ENCODE data around the gene SUN1. TPM values are rescaled to one million over a fixed set of nuclear protein-coding genes. Genes with fewer than 3 reads are reported as not detected.

SUN1 gene
- total and polyA plus RNA-seq, 2 donors (not counting 3 experiments of a cell fraction or from before 2014, with no cell fraction given), result 158 to 410 TPM

DNA sequence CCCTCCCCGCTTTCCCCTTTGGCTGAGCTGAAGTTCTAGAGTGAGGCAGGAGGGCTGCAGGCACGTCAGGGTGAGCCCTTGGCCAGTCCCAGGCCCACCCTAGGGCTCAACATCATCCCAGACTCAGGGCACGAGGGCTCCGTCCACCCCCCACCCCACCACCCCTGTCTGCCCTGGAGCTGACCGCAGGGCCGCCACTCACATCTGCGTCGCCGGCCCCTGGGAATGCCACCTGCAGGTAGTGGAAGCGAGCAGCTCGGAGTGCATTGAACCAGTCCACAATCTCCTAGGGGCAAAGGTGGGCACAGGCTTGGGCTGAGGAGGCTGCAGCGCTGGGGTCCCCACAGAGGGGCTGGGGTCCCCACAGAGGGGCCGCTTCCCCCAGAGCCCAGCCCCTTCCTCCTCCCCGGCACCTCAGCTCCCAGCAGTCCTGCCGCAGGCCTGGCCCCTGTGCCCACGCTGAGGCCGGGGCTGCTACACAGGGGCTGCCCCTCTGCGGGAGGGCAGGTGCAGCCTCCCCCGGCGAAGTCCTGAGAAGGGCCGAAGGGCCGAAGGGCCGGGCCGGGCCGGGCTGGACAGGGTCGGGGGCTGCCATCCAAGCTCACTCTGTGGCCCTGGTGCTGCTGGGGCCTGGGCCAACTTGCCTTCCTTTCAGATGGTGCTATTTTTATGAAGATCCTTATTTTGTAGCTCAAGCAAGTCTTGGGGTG lies 68.2 kb downstream of the SUN1 start:
- Histone ChIP-seq H4K20me1 (replicated peaks; ENCODE audit: control insufficient read depth, extremely low read depth, insufficient read depth, low read length) (no peaks in the 10 kb centered on the region), H3K9me3 (replicated peaks; ENCODE audit: control insufficient read depth, insufficient read depth, low read length) (no peaks in the 10 kb centered on the region), H3K4me1 (ENCODE audit: control insufficient read depth, extremely low read depth, insufficient read depth, low read length) (peaks cover 6% of the 10 kb centered on the region), H3K4me2 (ENCODE audit: insufficient read depth, low read length) (no peak overlapping the region), H3K9ac (replicated peaks; ENCODE audit: extremely low read depth, insufficient read depth, low read length) (no peak overlapping the region), H2AFZ (ENCODE audit: low read depth, low read length) (no peak overlapping the region), H3K27me3 (ENCODE audit: control insufficient read depth in 2 of 2, insufficient read depth in 2 of 2, low read length in 2 of 2) (peaks cover under 1 to 5% of the 10 kb centered on the region in 2 experiments), H3K4me3 (replicated peaks in 1 of 3; ENCODE audit: insufficient read depth in 1 of 3, low read depth in 1 of 3, low read length in 3 of 3) (no peak overlapping the region), H3K79me2 (ENCODE audit: control insufficient read depth, insufficient read depth, low read length) (no peaks in the 10 kb centered on the region), H3K27ac (ENCODE audit: insufficient read depth, low read depth, low read length) (no peak overlapping the region), H3K9me1 (replicated peaks; ENCODE audit: control insufficient read depth, extremely low read depth, insufficient read depth, low read length) (no peaks in the 10 kb centered on the region), H3K36me3 (ENCODE audit: control insufficient read depth in 2 of 2, extremely low read depth in 1 of 2, insufficient read depth in 2 of 2, low read length in 2 of 2) (peaks cover 0 to 4% of the 10 kb centered on the region in 2 experiments)
- TF ChIP-seq, protein P1, sequence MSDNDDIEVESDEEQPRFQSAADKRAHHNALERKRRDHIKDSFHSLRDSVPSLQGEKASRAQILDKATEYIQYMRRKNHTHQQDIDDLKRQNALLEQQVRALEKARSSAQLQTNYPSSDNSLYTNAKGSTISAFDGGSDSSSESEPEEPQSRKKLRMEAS (IDR thresholded peaks at IDR 0.05; ENCODE audit: insufficient read depth, insufficient read length), result no peak
- TF ChIP-seq JUN (IDR thresholded peaks at IDR 0.05; ENCODE audit: borderline replicate concordance, insufficient read depth, insufficient read length, low read depth), result no peak
- no peak for TF ChIP-seq MYC (IDR thresholded peaks at IDR 0.05; ENCODE audit: low read depth, low read length)
- TF ChIP-seq, protein P2, sequence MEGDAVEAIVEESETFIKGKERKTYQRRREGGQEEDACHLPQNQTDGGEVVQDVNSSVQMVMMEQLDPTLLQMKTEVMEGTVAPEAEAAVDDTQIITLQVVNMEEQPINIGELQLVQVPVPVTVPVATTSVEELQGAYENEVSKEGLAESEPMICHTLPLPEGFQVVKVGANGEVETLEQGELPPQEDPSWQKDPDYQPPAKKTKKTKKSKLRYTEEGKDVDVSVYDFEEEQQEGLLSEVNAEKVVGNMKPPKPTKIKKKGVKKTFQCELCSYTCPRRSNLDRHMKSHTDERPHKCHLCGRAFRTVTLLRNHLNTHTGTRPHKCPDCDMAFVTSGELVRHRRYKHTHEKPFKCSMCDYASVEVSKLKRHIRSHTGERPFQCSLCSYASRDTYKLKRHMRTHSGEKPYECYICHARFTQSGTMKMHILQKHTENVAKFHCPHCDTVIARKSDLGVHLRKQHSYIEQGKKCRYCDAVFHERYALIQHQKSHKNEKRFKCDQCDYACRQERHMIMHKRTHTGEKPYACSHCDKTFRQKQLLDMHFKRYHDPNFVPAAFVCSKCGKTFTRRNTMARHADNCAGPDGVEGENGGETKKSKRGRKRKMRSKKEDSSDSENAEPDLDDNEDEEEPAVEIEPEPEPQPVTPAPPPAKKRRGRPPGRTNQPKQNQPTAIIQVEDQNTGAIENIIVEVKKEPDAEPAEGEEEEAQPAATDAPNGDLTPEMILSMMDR (IDR thresholded peaks at IDR 0.05; ENCODE audit: extremely low read depth in 1 of 2, insufficient read depth in 1 of 2, low read depth in 1 of 2, low read length in 2 of 2), result no peak
- no peak for TF ChIP-seq GATA2 (IDR thresholded peaks at IDR 0.05; ENCODE audit: insufficient read depth, insufficient read length, low read depth, low read length)
- no peak for TF ChIP-seq FOS (IDR thresholded peaks at IDR 0.05; ENCODE audit: borderline replicate concordance, insufficient read depth, low read length)
- BruUV-seq (replicated peaks), result no TSS peak
- FAIRE-seq, result no peak
- dilution Hi-C loops (cut with MboI; ENCODE audit: extremely low pct_ligation_motif_present, low sequenced_read_pairs), result no loop called here
- POLR2A ChIA-PET, result interaction anchor here (0.6 kb wide), 1 partner anchor 140 kb away, joined by 3 read pairs; no protein-coding TSS in a partner anchor
- intact Hi-C loops (cut with micrococcal nuclease), result loop anchor here (1.0 kb wide), 1 partner anchor 24 kb away; the partner anchor contains the start of gene GET4
- DNase-seq (ENCODE audit: low read depth, low spot score), result no peak
- CTCF ChIA-PET, result interaction anchor here (1.1 kb wide), 2 partner anchors 27 to 277 kb away, joined by 3 read pairs; no protein-coding TSS in a partner anchor

Data from endothelial cell of umbilical vein (primary cell).